Right lobe of liver (tissue), 4 donors: ENCODE results near the gene PPP2R5A.

Source experiments
- CTCF ChIP-seq, 4 donors: fragments of 200-600 bp in 3 of 4; fragments of 450-650 bp in 1 of 4; IDR thresholded peaks; one replicate each; pipeline versions ENCODE4 v1.5.1 to v1.8.0; 2016 to 2022; ENCODE audit warnings: antibody characterized with exemption in 4 of 4, mild to moderate bottlenecking in 2 of 4
- POLR2A ChIP-seq: fragments of 450-650 bp; IDR thresholded peaks from one replicate; pipeline ENCODE4 v1.6.1; 2017; ENCODE audit warnings: antibody characterized with exemption, mild to moderate bottlenecking
- donor health status: DM: no; HTN: no; CAD: no.
- donor health status: DM: no; HTN: no; CAD: no.
- donor health status: DM: no; HTN: yes; CAD: no.

GRCh38 chr1:212290608-212291007 is 5.4 kb downstream of the PPP2R5A start:
- TF ChIP-seq CTCF (IDR thresholded peaks at IDR 0.05): no peak
- no peak for TF ChIP-seq POLR2A
